ENCODE results near the gene ZNF136. TPM values are rescaled to one million over a fixed set of nuclear protein-coding genes. Genes with fewer than 3 reads are reported as not detected.

The ZNF136 gene
- total RNA-seq, 1 donor from 2014 or later, result 13.3 TPM

GRCh38 chr19:12163826-12164225, 930 bp downstream of the ZNF136 start:
- peaks cover 3% of the 10 kb centered on the region for H3K36me3 Mint-ChIP-seq (ENCODE audit: low read depth)
- H3K9me3 Mint-ChIP-seq, result no peaks in the 10 kb centered on the region
- DNase-seq (ENCODE audit: low read depth, low spot score), result no peak
- TF ChIP-seq, protein P1, sequence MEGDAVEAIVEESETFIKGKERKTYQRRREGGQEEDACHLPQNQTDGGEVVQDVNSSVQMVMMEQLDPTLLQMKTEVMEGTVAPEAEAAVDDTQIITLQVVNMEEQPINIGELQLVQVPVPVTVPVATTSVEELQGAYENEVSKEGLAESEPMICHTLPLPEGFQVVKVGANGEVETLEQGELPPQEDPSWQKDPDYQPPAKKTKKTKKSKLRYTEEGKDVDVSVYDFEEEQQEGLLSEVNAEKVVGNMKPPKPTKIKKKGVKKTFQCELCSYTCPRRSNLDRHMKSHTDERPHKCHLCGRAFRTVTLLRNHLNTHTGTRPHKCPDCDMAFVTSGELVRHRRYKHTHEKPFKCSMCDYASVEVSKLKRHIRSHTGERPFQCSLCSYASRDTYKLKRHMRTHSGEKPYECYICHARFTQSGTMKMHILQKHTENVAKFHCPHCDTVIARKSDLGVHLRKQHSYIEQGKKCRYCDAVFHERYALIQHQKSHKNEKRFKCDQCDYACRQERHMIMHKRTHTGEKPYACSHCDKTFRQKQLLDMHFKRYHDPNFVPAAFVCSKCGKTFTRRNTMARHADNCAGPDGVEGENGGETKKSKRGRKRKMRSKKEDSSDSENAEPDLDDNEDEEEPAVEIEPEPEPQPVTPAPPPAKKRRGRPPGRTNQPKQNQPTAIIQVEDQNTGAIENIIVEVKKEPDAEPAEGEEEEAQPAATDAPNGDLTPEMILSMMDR (conservative IDR thresholded peaks at IDR 0.05), result no peak
- peaks cover 25% of the 10 kb centered on the region for H3K4me1 Mint-ChIP-seq
- no peaks in the 10 kb centered on the region for H3K27me3 Mint-ChIP-seq (ENCODE audit: low read depth)
- H3K27ac Mint-ChIP-seq (ENCODE audit: unreplicated experiment), result peak overlapping the region; percentile 93
- peak overlapping the region; percentile 89 for H3K4me3 Mint-ChIP-seq

DNA sequence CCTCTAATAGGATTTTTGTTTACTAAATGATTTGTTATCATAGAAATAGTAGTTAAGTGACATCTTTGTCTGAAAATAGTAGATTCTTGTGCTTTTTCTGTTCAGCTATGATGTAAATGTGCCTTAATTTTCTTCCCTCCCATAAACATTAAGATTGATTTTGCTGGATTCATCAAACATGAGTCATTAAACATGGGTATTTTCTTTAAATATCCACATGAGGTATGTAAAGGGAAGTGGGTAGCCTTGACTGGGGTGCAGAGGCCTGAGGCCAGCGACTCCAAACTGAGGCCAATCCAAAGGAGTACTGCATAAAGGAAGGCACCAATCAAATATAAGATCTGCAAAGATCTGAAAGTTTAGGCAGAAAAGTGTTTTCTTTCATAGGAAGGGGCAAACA, 3.7 kb downstream of the ZNF136 start:
- Mint-ChIP-seq H3K36me3 (ENCODE audit: low read depth) (peaks cover 12% of the 10 kb centered on the region), H3K9me3 (no peaks in the 10 kb centered on the region), H3K4me1 (peaks cover 25% of the 10 kb centered on the region), H3K27me3 (ENCODE audit: low read depth) (no peaks in the 10 kb centered on the region), H3K4me3 (no peak overlapping the region), H3K27ac (ENCODE audit: unreplicated experiment) (peak overlapping the region; percentile 1)
- DNase-seq (ENCODE audit: low read depth, low spot score), result no peak
- TF ChIP-seq, protein P1 (conservative IDR thresholded peaks at IDR 0.05), result no peak

DNA sequence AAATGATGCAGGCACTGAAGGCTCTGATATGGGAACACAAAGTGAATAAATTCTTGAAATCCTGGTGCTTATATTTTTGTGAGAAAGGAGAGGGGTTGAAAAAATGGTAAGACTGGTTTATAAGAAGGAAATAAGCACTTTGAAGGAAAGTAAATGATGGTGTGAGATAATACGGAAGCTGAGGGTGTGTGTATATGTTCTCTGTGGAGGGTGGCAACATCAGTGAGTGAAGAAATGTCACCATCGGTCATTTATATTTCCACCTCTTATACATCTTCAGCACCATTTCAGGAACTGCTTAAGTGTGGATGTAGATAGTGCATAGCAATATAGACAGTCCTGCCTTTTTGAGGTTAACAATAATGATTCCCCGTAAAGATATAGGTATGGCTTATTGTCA, 17.5 kb downstream of the ZNF136 start:
- Mint-ChIP-seq H3K27me3 (ENCODE audit: low read depth) (no peaks in the 10 kb centered on the region), H3K9me3 (peaks cover 20% of the 10 kb centered on the region), H3K36me3 (ENCODE audit: low read depth) (peaks cover 66% of the 10 kb centered on the region), H3K4me3 (no peak overlapping the region), H3K27ac (ENCODE audit: unreplicated experiment) (no peak overlapping the region), H3K4me1 (no peaks in the 10 kb centered on the region)
- DNase-seq (ENCODE audit: low read depth, low spot score), result no peak
- TF ChIP-seq, protein P1 (conservative IDR thresholded peaks at IDR 0.05), result no peak

- H3K4me3 Mint-ChIP-seq, result no peak overlapping the region
- H3K27me3 Mint-ChIP-seq (ENCODE audit: low read depth), result no peaks in the 10 kb centered on the region
- no peaks in the 10 kb centered on the region for H3K4me1 Mint-ChIP-seq
- H3K9me3 Mint-ChIP-seq, result peaks cover 31% of the 10 kb centered on the region
- H3K36me3 Mint-ChIP-seq (ENCODE audit: low read depth), result peaks cover 87% of the 10 kb centered on the region
- TF ChIP-seq, protein P1 (conservative IDR thresholded peaks at IDR 0.05), result no peak
- no peak overlapping the region for H3K27ac Mint-ChIP-seq (ENCODE audit: unreplicated experiment)
- DNase-seq (ENCODE audit: low read depth, low spot score), result no peak
Observed at GRCh38 chr19:12187625-12188024, 24.7 kb downstream of the ZNF136 start.

DNA sequence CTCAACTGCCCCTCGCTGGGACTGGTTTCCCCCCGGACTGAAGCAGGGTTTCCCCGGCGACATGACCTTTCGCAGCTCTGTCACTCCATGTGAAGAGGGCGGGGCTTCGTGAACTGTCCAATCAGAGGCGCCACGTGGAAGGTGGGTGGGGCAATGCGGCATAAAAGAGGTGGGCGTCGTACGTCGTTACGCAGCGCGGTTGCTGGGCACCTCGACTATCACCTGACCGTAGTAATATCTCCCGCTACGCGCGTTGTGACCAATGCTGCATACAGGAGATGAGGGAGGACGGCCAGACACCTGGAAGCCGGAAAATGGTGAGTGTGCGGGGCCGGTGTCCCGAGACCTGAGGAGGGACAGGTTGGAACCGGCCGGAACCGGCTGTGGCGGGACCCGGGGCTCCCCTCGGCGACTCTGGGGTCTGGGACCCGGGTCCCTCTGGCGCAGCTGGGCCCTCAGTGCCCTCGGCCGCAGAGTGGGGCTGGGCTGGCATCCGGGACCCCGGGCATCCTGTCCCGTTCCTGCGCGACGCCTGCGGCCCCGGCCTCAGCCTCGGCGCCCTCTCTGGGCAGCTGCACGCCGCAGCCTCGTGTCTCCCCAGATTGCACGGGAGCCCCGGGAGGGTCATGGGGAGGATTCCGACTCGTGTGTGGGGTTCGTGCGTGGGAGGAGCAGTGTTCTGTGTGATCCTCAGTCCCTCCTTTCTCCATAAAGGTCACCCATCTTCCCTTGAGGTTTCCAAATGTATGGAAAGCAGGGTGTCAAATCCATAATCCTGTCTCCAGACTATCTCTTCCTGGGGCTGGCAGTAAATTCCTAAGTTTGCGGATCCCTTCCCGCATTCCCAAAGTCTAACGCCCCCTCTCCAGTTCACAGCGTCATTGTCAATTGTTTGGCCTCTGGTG, 32.2 kb downstream of the ZNF136 start:
- no peak overlapping the region for H3K4me3 Mint-ChIP-seq
- no peaks in the 10 kb centered on the region for H3K4me1 Mint-ChIP-seq
- H3K9me3 Mint-ChIP-seq, result peaks cover 27% of the 10 kb centered on the region
- no peak for DNase-seq (ENCODE audit: low read depth, low spot score)
- no peaks in the 10 kb centered on the region for H3K27me3 Mint-ChIP-seq (ENCODE audit: low read depth)
- H3K36me3 Mint-ChIP-seq (ENCODE audit: low read depth), result peaks cover 76% of the 10 kb centered on the region
- TF ChIP-seq, protein P1 (conservative IDR thresholded peaks at IDR 0.05), result no peak
- H3K27ac Mint-ChIP-seq (ENCODE audit: unreplicated experiment), result no peak overlapping the region

Measured in neural crest cell (in vitro differentiated cells).